HUDEP-2 (cell line): Measurements from ENCODE around the gene PPA2.
A peak's percentile ranks its signal among the peaks of the same experiment; 100 is the strongest.

Experiments used
- DNase-seq, 76 experiments: peaks; one replicate each; lab custom pipeline; 2025; ENCODE audit not compliant: unreplicated experiment in 76 of 76; lab: John Stamatoyannopoulos, UW

The PPA2 gene

GRCh38 chr4:105400901-105401677 lies 72.8 kb downstream of the PPA2 start:
- DNase-seq: no peak

- peak in 1 of 76 experiments; percentile 0 for DNase-seq
Measured at GRCh38 chr4:105399532-105400161, 74.2 kb downstream of the PPA2 start.

GRCh38 chr4:105392858-105393257 lies 81.0 kb downstream of the PPA2 start:
- DNase-seq: no peak

GRCh38 chr4:105389167-105389566 lies 84.7 kb downstream of the PPA2 start:
- no peak for DNase-seq

- DNase-seq: no peak
Measured at GRCh38 chr4:105387466-105387865, 86.4 kb downstream of the PPA2 start.

- DNase-seq: no peak
Measured at GRCh38 chr4:105386012-105386411, 87.8 kb downstream of the PPA2 start.

GRCh38 chr4:105374071-105374470 lies 99.8 kb downstream of the PPA2 start:
- no peak for DNase-seq

GRCh38 chr4:105373324-105373723 lies 100.5 kb downstream of the PPA2 start:
- DNase-seq: no peak

GRCh38 chr4:105369988-105370387 lies 103.9 kb downstream of the PPA2 start:
- DNase-seq: no peak

GRCh38 chr4:105361053-105361452 lies 112.8 kb downstream of the PPA2 start:
- no peak for DNase-seq

GRCh38 chr4:105357258-105357980 lies 116.4 kb downstream of the PPA2 start:
- no peak for DNase-seq

- DNase-seq: no peak
Measured at GRCh38 chr4:105356194-105356593, 117.7 kb downstream of the PPA2 start.

GRCh38 chr4:105352826-105353225 lies 121.0 kb downstream of the PPA2 start:
- DNase-seq: peak in 3 of 76 experiments; percentile 0 to 2 (median 1)

GRCh38 chr4:105351861-105352260 lies 122.0 kb downstream of the PPA2 start:
- DNase-seq: no peak

- no peak for DNase-seq
Measured at GRCh38 chr4:105350859-105351490, 122.9 kb downstream of the PPA2 start.

- DNase-seq: no peak
Measured at GRCh38 chr4:105348719-105349118, 125.1 kb downstream of the PPA2 start.

GRCh38 chr4:105346869-105347268 lies 127.0 kb downstream of the PPA2 start:
- no peak for DNase-seq

GRCh38 chr4:105345838-105346237 lies 128.0 kb downstream of the PPA2 start:
- no peak for DNase-seq

- no peak for DNase-seq
Measured at GRCh38 chr4:105345358-105345757, 128.5 kb downstream of the PPA2 start.

GRCh38 chr4:105344141-105344540 lies 129.7 kb downstream of the PPA2 start:
- no peak for DNase-seq
